Activated CD8-positive, alpha-beta memory T cell treated with anti-CD3 and anti-CD28 coated beads for 1 hour (primary cell): ENCODE results near the gene NDST4.
A peak's percentile ranks its signal among the peaks of the same experiment; 100 is the strongest.

Experiments
- DNase-seq, 2 donors: peaks; one replicate each; pipeline ENCODE4 v3.0.0-alpha.2; 2020; ENCODE audit warnings: low read depth in 1 of 2; ENCODE audit errors: extremely low read depth in 1 of 2

NDST4 gene

GRCh38 chr4:114807759-114808404, 305.5 kb downstream of the NDST4 start:
- DNase-seq, result peak in 1 of 2 donors; percentile 0

DNA sequence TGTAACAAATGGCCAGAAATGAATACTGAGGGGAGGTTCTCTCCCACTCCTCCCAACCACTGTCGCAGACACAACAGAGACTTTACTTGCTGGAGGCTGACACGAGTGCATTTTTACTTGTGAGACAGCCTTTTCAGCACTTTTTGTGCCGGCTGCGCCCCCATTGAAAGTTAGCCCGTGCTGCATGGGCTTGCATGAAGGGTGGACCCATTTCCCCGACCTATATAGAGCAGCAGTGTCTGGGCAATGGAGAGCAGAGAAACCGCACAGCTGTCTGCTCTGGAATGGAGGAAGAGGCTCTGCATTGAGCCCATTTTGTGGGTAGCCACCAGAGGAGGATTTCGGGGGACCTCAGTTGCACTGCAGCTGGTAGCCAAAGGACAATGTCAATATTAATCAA, 306.1 kb downstream of the NDST4 start:
- no peak for DNase-seq

DNA sequence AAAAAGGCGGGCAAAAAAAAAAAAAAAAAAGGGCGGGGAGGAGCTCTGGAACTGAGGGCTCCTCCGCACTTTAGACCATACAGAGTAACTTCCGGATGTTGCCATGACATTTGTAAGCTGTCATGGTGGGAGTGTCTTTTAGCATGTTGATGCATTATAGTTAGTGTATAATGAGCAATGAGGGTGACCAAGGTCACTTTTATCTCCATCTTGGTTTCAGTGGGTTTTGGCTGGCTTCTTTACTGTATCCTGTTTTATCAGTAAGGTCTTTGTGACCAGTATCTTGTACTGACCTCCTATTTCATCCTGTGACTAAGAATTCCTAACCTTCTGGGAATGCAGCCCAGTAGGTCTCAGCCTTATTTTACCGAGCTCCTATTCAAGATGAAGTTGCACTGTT, 321.4 kb downstream of the NDST4 start:
- no peak for DNase-seq

GRCh38 chr4:114785570-114785969, 327.9 kb downstream of the NDST4 start:
- no peak for DNase-seq

DNA sequence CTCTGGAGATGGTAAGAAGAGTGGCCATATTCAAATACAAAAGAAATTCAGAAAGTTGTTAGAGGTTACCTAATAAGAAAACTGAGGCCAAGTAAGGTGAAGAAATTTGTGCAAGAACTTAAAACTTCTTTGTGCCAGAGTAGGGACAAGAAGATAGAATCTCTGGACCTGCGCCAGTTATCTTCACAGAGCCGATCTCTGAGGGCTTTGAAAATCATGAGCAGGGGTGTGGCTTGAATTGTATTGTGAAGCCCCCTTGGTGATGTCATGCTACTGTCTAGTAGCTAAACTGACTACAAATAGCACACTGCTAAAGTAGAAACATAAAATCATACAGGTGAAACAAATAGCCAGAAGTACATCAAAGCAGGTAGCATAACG, 330.2 kb downstream of the NDST4 start:
- DNase-seq, result no peak

- no peak for DNase-seq
Measured at GRCh38 chr4:114782415-114783214, 330.8 kb downstream of the NDST4 start.

GRCh38 chr4:114780205-114780604, 333.2 kb downstream of the NDST4 start:
- no peak for DNase-seq
